Adrenal gland (tissue), 5 donors: ENCODE measurements around the gene FRY.

Source experiments
- POLR2A ChIP-seq, 2 donors: fragments of 450-650 bp; IDR thresholded peaks; one replicate each; pipeline ENCODE4 v1.6.1; 2017; ENCODE audit warnings: antibody characterized with exemption in 2 of 2, mild to moderate bottlenecking in 2 of 2, moderate library complexity in 1 of 2
- TF ChIP-seq, protein P1 (sequence below), 6 experiments: fragments of 450-650 bp in 4 of 6; fragments of 200-600 bp in 2 of 6; sonication (generic) in 1 of 6; IDR thresholded peaks; 1 replicate in 5 of 6; 2 replicates in 1 of 6; pipeline versions ENCODE4 v1.5.1 to v1.8.0; 2016 to 2021; ENCODE audit warnings: antibody characterized with exemption in 6 of 6, mild to moderate bottlenecking in 2 of 6, moderate library complexity in 1 of 6
- donor health status: DM: no; HTN: no; CAD: no.

DNA sequence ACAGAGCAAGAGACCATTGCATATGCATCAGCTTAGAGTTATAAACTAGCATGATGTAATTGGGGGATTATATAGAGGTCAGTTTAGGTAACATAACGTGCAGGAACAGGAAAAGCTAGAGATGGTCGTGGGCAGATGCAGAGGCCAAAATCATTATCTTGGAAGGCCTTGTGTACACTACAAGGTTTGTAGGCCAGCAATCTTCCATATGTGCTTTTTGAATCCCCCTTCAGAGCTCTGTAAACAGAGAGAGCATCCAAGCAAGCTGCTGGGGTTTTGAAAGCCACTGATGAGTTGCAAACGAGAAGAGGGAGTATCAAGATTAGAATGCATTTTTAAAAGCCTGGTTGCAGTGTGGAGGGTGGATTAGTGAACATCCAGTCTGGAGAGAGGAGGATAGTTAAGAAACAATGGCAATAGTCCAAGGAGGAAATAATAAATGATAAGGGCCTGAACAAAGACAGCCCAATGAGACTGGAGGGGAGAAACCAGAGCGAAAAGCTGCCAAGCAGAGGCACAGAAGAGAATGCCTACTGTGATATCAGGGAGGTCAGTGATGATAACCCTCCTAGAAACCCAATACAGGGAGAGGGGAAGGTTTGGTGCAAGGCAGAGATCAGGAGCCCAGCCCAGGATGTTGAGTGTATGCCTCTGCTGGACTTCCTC lies 174.0 kb downstream of the FRY start:
- TF ChIP-seq, protein P1, sequence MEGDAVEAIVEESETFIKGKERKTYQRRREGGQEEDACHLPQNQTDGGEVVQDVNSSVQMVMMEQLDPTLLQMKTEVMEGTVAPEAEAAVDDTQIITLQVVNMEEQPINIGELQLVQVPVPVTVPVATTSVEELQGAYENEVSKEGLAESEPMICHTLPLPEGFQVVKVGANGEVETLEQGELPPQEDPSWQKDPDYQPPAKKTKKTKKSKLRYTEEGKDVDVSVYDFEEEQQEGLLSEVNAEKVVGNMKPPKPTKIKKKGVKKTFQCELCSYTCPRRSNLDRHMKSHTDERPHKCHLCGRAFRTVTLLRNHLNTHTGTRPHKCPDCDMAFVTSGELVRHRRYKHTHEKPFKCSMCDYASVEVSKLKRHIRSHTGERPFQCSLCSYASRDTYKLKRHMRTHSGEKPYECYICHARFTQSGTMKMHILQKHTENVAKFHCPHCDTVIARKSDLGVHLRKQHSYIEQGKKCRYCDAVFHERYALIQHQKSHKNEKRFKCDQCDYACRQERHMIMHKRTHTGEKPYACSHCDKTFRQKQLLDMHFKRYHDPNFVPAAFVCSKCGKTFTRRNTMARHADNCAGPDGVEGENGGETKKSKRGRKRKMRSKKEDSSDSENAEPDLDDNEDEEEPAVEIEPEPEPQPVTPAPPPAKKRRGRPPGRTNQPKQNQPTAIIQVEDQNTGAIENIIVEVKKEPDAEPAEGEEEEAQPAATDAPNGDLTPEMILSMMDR (IDR thresholded peaks at IDR 0.05): no peak
- no peak for TF ChIP-seq POLR2A (IDR thresholded peaks at IDR 0.05)
